T-helper 1 cell treated with Interleukin-12 subunit alpha and Interleukin-12 subunit beta and Interleukin-4 antibody, amounts not matched to agents 30 μg/mL and 1 μg/mL, for 36 hours (primary cell): ENCODE results near the gene MAGEC1.

Experiments
- H3K27ac Mint-ChIP-seq: one replicate; pipeline ENCODE4 v1.8.0; 2021; ENCODE audit warnings: mild to moderate bottlenecking, mixed read lengths
- H3K27me3 Mint-ChIP-seq: one replicate; pipeline ENCODE4 v1.8.0; 2021; ENCODE audit warnings: low read depth, mixed read lengths
- H3K36me3 Mint-ChIP-seq: one replicate; pipeline ENCODE4 v1.8.0; 2021; ENCODE audit warnings: low read depth, mixed read lengths
- H3K4me1 Mint-ChIP-seq: one replicate; pipeline ENCODE4 v1.8.0; 2021; ENCODE audit warnings: low read depth, mixed read lengths
- H3K4me3 Mint-ChIP-seq: one replicate; pipeline ENCODE4 v1.8.0; 2021; ENCODE audit warnings: mild to moderate bottlenecking, moderate library complexity, mixed read lengths
- H3K9me3 Mint-ChIP-seq: one replicate; pipeline ENCODE4 v1.8.0; 2021; ENCODE audit warnings: mixed read lengths

Gene MAGEC1

GRCh38 chrX:141941234-141941633 lies 37.5 kb downstream of the MAGEC1 start:
- H3K36me3 Mint-ChIP-seq = no peaks in the 10 kb centered on the region
- H3K4me1 Mint-ChIP-seq = no peaks in the 10 kb centered on the region
- H3K27me3 Mint-ChIP-seq = no peaks in the 10 kb centered on the region
- no peak overlapping the region for H3K4me3 Mint-ChIP-seq
- no peak overlapping the region for H3K27ac Mint-ChIP-seq
- H3K9me3 Mint-ChIP-seq = no peaks in the 10 kb centered on the region

DNA sequence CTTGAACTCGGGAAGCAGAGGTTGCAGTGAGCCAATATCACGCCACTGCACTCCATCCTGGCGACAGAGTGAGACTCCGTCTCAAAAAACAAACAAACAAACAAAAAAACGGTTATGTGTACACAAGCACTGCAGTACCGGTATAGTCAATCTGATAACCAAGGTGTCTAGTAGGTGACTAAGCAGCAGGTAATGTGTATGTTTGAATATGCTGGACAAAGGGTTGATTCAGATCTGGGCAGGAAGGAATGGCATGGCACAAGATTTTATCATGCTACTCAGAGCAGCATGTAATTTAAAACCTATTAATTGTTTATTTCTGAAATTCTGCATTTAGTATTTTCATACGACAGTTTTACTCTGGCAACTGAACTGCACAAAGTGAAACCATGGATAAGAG lies 41.7 kb downstream of the MAGEC1 start:
- Mint-ChIP-seq H3K9me3 (no peaks in the 10 kb centered on the region), H3K4me1 (no peaks in the 10 kb centered on the region), H3K27me3 (no peaks in the 10 kb centered on the region), H3K36me3 (no peaks in the 10 kb centered on the region), H3K4me3 (no peak overlapping the region), H3K27ac (no peak overlapping the region)

GRCh38 chrX:141947350-141947749 lies 43.7 kb downstream of the MAGEC1 start:
- H3K36me3 Mint-ChIP-seq = no peaks in the 10 kb centered on the region
- H3K27ac Mint-ChIP-seq = no peak overlapping the region
- H3K4me1 Mint-ChIP-seq = no peaks in the 10 kb centered on the region
- no peaks in the 10 kb centered on the region for H3K27me3 Mint-ChIP-seq
- H3K9me3 Mint-ChIP-seq = no peaks in the 10 kb centered on the region
- H3K4me3 Mint-ChIP-seq = no peak overlapping the region

GRCh38 chrX:141952603-141953002 lies 48.9 kb downstream of the MAGEC1 start:
- Mint-ChIP-seq H3K4me1 (no peaks in the 10 kb centered on the region), H3K27me3 (no peaks in the 10 kb centered on the region)

DNA sequence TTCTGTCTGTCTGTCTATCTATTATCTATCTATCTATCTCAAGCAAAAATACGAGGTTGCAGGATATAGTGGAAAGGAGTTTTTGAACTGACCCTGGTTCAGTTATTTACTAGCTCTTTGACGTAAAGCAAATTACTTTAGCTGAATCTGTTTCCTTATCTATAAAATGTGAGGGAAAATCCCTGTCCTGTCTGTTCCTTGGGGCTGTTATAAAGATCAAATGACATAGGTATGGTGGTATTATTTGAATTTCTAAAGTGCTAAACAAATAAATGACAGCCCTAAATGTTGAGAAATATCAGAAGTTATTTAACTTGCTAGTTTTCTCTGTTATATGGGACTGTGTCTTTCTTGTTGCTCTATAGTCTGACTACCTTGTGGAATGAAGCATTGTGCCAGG lies 55.0 kb downstream of the MAGEC1 start:
- no peaks in the 10 kb centered on the region for H3K27me3 Mint-ChIP-seq
- H3K27ac Mint-ChIP-seq = no peak overlapping the region

More at GRCh38 chrX:141952603-141953002, 48.9 kb downstream of the MAGEC1 start:
- Mint-ChIP-seq H3K27ac (no peak overlapping the region), H3K9me3 (no peaks in the 10 kb centered on the region), H3K4me3 (no peak overlapping the region), H3K36me3 (no peaks in the 10 kb centered on the region)

More for the DNA sequence above, 55.0 kb downstream of the MAGEC1 start:
- H3K9me3 Mint-ChIP-seq = no peaks in the 10 kb centered on the region
- H3K4me1 Mint-ChIP-seq = no peaks in the 10 kb centered on the region
- H3K4me3 Mint-ChIP-seq = no peak overlapping the region
- H3K36me3 Mint-ChIP-seq = no peaks in the 10 kb centered on the region
